GM12864 (cell line): ENCODE data around the gene CAPN5.

Experiments used
- DNase-seq: peaks from one replicate; pipeline ENCODE4 v3.0.0-alpha.2; 2011; ENCODE audit warnings: low read depth
- H3K4me3 ChIP-seq: 2 replicates; pipeline ENCODE4 v1.5.1; 2011; ENCODE audit warnings: mild to moderate bottlenecking, low read depth, low read length, control low read depth
- CTCF ChIP-seq: IDR thresholded peaks from 2 replicates; pipeline ENCODE4 v1.5.1; 2011; ENCODE audit warnings: low read depth, mild to moderate bottlenecking, moderate library complexity, low read length, control low read depth, inconsistent platforms; ENCODE audit errors: missing control alignments

Gene CAPN5

GRCh38 chr11:77127235-77127911, 60.6 kb downstream of the CAPN5 start:
- H3K4me3 ChIP-seq = peak overlapping the region; percentile 22; the same call in 1 of the 2 replicates
- TF ChIP-seq CTCF = peak; percentile 98
- no peak for DNase-seq

GRCh38 chr11:77127920-77128691, 61.3 kb downstream of the CAPN5 start, which contains the start of gene MYO7A:
MYO7A (plus strand) TSS chr11:77128246; CDS start chr11:77130635, 2,389 bp downstream.
- no peak for TF ChIP-seq CTCF
- peak within 1 kb of the TSS; percentile 22; the same call in 1 of the 2 replicates for H3K4me3 ChIP-seq
- no peak for DNase-seq

GRCh38 chr11:77129069-77129841, 62.5 kb downstream of the CAPN5 start:
- H3K4me3 ChIP-seq = no peak overlapping the region
- DNase-seq = no peak
- TF ChIP-seq CTCF = no peak

GRCh38 chr11:77129842-77130756, 63.3 kb downstream of the CAPN5 start:
- TF ChIP-seq CTCF = no peak
- DNase-seq = no peak
- no peak overlapping the region for H3K4me3 ChIP-seq

- no peak for TF ChIP-seq CTCF
- DNase-seq = no peak
- no peak overlapping the region for H3K4me3 ChIP-seq
Measured at GRCh38 chr11:77130763-77131513, 64.2 kb downstream of the CAPN5 start.
